ENCODE results near the gene PEA15. TPM values are rescaled to one million over a fixed set of nuclear protein-coding genes. Genes with fewer than 3 reads are reported as not detected.
A peak's percentile ranks its signal among the peaks of the same experiment; 100 is the strongest.

The PEA15 gene
- total and polyA plus RNA-seq, 2 of the 8 experiments (the other 6 are each of a cell fraction or from before 2014, with no cell fraction given), result 71.3 to 75.1 TPM

DNA sequence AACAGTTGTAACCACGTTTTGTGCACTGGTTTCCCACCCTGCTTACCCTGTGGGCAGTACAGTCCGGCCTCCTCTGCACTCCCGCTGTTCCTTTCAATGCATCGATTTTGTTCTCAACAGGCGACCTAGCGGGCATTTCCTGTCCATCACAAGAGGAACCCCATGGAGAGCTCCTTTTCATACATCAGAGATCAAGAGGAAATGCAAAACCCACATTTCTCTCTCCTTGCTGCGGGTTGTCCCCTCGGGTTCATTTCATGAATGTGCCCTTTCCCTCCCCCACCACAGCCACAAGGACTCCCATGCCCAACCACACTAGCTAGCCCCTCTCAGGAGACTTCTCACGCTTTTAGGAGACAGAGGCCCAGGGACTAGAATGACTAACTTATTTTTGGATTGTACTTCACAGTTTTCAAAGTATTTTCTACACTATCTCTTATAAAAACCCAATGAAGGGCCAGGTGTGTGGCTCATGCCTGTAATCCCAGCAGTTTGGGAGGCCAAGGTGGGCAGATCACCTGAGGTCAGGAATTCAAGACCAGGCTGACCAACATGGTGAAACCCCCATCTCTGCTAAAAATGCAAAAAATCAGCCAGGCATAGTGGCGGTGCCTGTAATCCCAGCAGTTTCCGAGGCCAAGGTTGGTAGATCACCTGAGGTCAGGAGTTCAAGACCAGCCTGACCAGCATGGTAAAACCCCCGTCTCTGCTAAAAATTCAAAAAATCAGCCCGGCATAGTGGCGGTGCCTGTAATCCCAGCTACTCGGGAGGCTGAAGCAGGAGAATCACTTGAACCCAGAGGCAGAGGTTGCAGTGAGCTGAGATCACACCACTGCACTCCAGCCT, 35.4 kb upstream of the PEA15 start (continued):
- TF ChIP-seq, protein P1, sequence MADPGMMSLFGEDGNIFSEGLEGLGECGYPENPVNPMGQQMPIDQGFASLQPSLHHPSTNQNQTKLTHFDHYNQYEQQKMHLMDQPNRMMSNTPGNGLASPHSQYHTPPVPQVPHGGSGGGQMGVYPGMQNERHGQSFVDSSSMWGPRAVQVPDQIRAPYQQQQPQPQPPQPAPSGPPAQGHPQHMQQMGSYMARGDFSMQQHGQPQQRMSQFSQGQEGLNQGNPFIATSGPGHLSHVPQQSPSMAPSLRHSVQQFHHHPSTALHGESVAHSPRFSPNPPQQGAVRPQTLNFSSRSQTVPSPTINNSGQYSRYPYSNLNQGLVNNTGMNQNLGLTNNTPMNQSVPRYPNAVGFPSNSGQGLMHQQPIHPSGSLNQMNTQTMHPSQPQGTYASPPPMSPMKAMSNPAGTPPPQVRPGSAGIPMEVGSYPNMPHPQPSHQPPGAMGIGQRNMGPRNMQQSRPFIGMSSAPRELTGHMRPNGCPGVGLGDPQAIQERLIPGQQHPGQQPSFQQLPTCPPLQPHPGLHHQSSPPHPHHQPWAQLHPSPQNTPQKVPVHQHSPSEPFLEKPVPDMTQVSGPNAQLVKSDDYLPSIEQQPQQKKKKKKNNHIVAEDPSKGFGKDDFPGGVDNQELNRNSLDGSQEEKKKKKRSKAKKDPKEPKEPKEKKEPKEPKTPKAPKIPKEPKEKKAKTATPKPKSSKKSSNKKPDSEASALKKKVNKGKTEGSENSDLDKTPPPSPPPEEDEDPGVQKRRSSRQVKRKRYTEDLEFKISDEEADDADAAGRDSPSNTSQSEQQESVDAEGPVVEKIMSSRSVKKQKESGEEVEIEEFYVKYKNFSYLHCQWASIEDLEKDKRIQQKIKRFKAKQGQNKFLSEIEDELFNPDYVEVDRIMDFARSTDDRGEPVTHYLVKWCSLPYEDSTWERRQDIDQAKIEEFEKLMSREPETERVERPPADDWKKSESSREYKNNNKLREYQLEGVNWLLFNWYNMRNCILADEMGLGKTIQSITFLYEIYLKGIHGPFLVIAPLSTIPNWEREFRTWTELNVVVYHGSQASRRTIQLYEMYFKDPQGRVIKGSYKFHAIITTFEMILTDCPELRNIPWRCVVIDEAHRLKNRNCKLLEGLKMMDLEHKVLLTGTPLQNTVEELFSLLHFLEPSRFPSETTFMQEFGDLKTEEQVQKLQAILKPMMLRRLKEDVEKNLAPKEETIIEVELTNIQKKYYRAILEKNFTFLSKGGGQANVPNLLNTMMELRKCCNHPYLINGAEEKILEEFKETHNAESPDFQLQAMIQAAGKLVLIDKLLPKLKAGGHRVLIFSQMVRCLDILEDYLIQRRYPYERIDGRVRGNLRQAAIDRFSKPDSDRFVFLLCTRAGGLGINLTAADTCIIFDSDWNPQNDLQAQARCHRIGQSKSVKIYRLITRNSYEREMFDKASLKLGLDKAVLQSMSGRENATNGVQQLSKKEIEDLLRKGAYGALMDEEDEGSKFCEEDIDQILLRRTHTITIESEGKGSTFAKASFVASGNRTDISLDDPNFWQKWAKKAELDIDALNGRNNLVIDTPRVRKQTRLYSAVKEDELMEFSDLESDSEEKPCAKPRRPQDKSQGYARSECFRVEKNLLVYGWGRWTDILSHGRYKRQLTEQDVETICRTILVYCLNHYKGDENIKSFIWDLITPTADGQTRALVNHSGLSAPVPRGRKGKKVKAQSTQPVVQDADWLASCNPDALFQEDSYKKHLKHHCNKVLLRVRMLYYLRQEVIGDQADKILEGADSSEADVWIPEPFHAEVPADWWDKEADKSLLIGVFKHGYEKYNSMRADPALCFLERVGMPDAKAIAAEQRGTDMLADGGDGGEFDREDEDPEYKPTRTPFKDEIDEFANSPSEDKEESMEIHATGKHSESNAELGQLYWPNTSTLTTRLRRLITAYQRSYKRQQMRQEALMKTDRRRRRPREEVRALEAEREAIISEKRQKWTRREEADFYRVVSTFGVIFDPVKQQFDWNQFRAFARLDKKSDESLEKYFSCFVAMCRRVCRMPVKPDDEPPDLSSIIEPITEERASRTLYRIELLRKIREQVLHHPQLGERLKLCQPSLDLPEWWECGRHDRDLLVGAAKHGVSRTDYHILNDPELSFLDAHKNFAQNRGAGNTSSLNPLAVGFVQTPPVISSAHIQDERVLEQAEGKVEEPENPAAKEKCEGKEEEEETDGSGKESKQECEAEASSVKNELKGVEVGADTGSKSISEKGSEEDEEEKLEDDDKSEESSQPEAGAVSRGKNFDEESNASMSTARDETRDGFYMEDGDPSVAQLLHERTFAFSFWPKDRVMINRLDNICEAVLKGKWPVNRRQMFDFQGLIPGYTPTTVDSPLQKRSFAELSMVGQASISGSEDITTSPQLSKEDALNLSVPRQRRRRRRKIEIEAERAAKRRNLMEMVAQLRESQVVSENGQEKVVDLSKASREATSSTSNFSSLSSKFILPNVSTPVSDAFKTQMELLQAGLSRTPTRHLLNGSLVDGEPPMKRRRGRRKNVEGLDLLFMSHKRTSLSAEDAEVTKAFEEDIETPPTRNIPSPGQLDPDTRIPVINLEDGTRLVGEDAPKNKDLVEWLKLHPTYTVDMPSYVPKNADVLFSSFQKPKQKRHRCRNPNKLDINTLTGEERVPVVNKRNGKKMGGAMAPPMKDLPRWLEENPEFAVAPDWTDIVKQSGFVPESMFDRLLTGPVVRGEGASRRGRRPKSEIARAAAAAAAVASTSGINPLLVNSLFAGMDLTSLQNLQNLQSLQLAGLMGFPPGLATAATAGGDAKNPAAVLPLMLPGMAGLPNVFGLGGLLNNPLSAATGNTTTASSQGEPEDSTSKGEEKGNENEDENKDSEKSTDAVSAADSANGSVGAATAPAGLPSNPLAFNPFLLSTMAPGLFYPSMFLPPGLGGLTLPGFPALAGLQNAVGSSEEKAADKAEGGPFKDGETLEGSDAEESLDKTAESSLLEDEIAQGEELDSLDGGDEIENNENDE (IDR thresholded peaks at IDR 0.05; ENCODE audit: insufficient replicate concordance, low read length), result peak; percentile 69
- TF ChIP-seq, protein P2, sequence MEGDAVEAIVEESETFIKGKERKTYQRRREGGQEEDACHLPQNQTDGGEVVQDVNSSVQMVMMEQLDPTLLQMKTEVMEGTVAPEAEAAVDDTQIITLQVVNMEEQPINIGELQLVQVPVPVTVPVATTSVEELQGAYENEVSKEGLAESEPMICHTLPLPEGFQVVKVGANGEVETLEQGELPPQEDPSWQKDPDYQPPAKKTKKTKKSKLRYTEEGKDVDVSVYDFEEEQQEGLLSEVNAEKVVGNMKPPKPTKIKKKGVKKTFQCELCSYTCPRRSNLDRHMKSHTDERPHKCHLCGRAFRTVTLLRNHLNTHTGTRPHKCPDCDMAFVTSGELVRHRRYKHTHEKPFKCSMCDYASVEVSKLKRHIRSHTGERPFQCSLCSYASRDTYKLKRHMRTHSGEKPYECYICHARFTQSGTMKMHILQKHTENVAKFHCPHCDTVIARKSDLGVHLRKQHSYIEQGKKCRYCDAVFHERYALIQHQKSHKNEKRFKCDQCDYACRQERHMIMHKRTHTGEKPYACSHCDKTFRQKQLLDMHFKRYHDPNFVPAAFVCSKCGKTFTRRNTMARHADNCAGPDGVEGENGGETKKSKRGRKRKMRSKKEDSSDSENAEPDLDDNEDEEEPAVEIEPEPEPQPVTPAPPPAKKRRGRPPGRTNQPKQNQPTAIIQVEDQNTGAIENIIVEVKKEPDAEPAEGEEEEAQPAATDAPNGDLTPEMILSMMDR (IDR thresholded peaks at IDR 0.05; ENCODE audit: control extremely low read depth in 1 of 3, insufficient read depth in 1 of 3, low read depth in 1 of 3, low read length in 3 of 3), result no peak
- TF ChIP-seq JUN (IDR thresholded peaks at IDR 0.05; ENCODE audit: low read depth, low read length) (no peak), YY1 (IDR thresholded peaks at IDR 0.05; ENCODE audit: low read depth, low read length) (no peak), HDAC2 (IDR thresholded peaks at IDR 0.05; ENCODE audit: borderline replicate concordance in 1 of 2, low read depth in 2 of 2, low read length in 2 of 2) (peak; percentile 92 to 98; a peak in 3 of 4 replicates), EP300 (IDR thresholded peaks at IDR 0.05; ENCODE audit: borderline replicate concordance in 1 of 2, low read depth in 2 of 2, low read length in 2 of 2) (peak in 1 of 2 experiments; percentile 96; a peak in 2 of 3 replicates)
